Left lobe of liver (tissue), 2 donors: ENCODE results near the gene ZFAND3. TPM values are rescaled to one million over a fixed set of nuclear protein-coding genes. Genes with fewer than 3 reads are reported as not detected.

Source experiments
- ATAC-seq: fragments of 200-7000 bp; cut with Tn5 transposase; one replicate; pipeline ENCODE4 v1.9.1; 2020; ENCODE audit warnings: mild to moderate bottlenecking, moderate library complexity
- DNase-seq: peaks from one replicate; pipeline ENCODE4 v3.0.0-alpha.2; 2020; ENCODE audit warnings: low spot score
- total RNA-seq: library from RNA; stranded (reverse); gene quantifications from one replicate; pipeline ENCODE4 v1.2.1, GENCODE V29; 2021
- donor health status: DM: no; HTN: no; CAD: no; lungs with moderate emphysema.
- donor health status: DM: no; HTN: yes; CAD: no.

Gene ZFAND3
- total RNA-seq, 1 donor from 2014 or later = 41.0 TPM

DNA sequence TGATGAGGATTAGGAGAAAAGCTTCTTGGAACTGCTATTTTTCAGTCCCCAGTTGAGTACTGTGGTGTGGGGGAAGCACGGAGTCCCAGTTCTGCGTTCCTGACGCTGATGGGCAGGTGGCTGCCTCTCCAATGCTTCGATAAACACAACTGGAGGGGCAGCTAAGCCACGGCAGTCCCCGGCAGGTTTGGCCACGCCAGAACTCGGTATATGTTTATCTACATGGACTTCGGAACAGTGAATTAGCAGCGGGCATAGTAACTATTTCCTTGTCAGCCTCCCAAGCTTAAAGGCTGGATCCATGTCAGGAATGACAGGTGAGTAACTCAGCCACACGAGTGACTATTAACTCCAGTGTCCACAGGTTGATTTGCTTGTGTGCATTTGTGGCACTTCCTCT is 354.4 kb downstream of the ZFAND3 start:
- DNase-seq = no peak
- ATAC-seq = no peak

DNA sequence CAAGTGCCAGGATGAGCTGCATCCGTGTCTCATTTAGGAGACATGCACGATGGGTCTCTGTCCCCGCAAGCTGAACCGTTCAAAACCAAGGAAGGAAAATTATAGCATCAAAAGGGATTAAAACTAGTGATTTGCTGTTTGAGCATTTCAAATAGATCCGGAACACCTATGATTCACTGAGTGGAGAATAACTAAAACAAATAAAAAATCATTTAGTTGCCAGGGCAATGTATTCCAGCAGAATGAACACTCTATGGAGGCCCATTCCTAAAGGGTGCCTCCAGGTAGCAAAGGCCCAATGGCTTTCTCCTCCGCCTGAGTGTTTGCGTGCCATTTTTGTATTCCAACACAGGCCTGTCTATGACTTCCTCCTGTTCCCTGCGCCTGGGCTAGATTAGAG is 354.8 kb downstream of the ZFAND3 start:
- DNase-seq (no peak), ATAC-seq (no peak)

DNA sequence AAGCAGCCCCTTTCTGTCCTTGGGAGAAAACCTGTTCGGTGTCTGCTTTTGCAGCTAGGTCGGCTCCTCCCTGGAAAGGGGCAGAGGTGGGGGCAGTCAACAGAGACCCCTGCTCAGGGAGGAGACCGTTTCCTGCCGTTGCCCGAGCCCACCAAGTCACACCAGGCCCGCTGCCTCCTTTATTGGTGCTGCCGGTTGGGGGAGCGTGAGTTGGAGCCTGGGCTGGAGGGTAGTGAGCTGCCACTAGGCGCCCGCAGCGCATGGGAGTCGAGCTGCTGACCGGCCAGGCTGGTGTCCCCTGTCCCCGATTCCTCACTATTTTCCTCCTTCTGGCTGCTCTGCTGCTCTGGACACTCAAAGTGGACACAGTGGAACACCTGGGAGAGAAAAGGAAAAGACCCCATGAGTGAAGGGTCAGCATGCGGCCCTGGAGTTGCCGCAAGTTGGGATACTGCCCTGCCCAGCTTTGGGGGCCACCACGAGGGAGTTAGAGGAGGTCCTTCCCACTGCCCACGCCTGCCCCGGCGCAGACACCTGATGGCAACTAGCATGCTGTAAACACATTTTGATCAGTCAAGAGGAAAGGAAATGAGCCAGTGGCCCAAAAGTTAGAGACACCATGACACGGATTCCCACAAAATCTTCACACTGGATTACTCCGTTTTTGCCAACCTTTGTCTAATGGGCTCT is 355.4 kb downstream of the ZFAND3 start:
- ATAC-seq = no peak
- no peak for DNase-seq

DNA sequence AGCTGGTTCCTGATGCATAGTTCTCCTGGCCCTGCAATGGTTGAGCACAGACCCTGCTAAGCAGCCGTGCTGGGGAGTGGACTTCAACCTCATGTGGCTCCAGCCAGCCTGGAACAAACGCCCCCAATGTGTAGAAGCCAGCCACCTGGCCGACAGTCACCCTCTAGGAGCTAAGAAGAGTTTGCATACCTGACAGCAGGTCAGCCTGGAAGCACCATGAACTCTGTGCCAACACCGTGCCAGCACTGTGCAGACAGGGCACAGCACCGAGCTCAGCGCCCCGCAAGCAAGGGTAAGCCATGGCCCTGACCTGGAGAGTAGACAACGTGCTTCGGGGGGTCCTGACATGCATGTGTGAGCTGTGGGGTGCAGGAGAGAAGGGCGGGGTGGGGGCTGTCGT is 356.3 kb downstream of the ZFAND3 start:
- peak; percentile 33 for ATAC-seq
- DNase-seq = no peak

DNA sequence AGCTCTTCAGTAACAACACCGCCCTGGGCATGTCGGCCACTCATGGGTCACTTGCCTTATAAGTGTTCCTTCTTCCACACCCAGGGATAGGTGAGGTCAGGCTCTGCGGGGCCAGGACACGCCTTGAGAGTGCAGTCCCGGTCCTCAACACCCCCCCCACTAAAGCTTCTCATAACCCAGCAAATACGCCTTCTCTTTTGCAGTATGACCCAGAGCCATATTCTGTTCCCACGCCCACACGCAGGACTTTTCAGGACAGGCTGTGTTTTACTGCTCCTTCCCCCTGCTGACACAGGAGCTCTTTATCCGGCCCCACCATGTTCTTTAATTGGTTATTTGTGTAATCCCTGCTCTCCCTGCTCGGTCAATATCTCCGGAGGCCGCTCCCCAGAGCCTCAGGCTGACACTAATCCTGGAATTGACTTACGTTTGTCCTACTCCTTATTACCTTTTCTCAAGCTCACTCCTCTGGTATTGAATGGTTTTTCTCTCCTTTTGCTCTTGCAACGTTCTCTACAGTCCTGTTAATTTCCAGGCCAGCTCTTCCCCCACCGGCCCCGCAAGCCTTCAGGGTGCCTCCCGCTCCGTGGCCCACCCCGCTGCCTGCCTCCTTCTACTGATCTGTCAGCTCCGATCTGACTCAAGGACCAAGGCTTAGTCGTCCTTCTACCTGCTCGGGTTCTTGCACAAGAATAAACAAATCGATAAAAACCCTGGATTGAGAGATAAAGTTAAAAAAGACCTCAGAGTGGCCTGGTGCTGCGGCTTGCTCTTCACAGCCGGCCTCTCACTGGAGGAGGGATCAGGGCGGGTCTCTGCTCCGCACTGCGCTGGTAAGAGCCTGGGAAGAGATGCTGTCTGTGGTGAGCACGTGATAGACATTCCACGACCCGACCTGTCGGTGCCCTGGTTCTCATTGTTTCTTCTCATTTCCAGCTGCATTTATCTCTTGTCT is 357.5 kb downstream of the ZFAND3 start:
- DNase-seq = no peak
- peak; percentile 74 for ATAC-seq

DNA sequence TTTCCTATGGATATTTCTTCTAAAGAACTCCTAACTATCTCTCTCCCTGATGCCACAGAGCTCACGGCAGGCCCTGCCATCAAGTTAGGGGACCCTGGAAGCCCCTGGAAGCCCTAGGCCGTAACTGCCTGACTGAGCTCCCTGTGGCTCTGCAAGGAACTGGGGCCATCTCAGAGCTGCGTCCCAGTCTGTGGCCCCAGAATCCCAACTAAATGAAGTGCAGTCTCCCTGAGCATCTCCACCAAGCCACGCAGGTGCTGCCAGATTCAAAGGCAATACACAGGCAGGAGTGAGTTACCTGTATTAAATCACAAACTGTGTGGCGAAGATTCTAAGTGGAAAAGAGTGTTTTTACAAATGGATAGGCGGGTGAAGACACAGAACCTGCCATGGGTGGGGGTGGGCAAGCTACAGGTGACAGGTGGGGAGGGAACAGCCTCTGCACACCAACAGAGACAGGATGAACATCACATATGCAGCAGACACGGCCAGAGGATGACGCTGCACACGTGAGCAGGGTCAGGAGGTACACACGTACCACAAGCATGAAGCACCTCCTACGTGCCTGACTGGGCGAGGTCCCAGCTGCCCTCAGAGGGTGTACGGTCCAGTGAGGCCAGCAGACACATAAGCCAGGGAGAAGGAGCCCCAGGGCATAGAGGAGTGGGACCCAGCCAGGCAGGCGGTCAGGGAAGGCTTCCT is 358.5 kb downstream of the ZFAND3 start:
- DNase-seq (no peak), ATAC-seq (no peak)

DNA sequence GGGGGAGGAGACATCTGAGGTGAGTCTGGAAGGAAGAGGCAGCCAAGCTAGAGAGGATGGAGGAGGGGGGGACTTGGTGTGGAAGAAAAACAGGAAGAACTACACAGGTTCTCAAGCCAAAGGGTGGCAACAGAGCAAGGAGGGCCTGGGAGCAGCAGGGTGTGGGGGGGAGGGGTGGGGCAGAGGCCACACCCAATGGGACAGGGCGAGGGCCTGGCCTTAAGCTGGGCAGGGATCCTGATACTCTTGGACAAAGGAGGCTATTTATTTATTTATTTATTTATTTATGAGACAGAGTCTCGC is 359.0 kb downstream of the ZFAND3 start:
- DNase-seq (no peak), ATAC-seq (no peak)

DNA sequence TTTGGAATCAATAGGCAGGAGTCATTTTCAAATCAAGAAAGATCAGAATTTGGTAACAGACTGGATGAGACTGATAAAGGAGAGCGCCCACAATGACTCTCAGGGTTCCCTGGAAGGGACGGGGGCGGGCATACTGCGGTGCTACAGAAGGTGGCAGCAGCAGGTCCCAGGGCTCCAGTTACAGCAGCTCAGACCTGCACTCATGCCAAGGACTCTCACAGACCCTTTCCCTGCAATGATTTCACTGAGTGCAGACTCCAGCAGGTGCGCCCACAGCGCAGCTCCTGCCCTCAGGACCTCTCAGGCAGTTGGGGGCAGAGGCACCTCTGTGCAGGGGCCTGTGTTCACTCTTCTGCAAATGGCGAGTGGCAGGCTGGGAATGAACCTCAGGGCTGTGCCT is 359.8 kb downstream of the ZFAND3 start:
- DNase-seq = peak; percentile 15
- no peak for ATAC-seq

DNA sequence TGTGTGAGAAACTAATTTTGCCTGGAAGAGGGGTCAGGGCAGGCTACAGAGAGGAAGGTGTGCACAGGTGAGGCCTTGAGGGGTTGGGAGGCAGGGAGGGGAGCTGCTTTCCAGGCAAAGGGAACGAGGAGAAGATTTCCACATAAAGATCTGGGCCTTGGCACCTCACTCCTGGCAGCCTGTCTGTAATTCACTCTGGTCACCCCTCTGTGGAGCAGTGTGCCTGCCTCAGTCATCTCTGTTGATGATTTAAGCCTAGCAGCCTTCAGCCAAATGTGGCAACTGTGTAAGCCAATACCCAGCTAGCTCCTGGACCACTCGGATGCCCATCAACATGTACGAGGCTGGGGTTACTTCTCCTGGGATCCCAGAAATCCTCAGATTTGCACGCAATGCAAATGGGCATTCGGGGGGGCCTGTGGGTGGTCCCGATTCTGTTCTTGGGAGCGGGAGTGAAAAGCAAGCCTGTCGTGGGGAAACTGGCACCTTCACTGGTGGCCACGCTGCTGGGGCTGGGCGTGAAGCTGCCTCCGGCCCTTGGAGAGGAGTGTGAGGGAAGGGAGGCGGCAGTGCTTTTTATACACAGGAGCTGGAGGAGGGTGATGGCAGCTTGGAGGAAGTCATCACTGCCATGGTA is 360.4 kb downstream of the ZFAND3 start:
- DNase-seq (no peak), ATAC-seq (no peak)

DNA sequence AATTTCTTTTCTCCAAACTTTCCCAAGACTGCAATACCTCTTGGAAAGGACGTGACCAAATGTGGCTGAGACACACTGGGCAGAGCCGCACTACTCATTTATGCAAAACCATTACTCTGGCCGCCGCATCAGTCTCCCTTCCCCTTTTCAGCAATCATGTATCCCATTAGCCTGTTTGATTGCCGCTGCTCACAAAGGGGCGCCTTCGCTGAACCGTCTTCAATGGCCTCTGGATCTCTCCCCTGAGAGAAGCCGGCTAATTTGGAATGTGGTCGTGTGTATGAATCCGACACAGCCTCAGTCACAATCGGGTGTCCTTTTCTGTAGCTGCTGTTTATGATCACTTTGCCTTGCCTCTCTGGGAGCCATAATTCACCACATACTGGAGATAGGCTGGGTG is 361.1 kb downstream of the ZFAND3 start:
- ATAC-seq = no peak
- no peak for DNase-seq

DNA sequence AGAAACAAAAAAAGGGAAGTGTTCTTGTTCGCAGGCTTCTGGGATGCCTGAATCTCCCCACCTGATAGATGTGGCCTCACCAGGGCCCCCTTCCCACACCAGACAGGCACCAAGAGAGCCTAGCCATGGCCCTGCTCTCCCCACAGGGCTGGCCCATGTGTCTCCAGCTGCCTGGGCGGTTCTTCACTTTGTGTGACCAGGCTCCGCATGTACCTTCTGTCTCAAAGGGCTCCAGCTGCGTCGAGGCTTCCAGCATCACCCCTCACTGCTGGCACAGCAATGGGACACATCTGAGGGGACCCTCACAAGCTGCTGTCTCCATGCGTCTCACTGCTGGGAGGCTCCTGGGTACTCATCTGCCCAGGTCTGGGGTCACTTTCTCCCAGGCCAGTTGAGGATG is 362.9 kb downstream of the ZFAND3 start:
- ATAC-seq = no peak

DNA sequence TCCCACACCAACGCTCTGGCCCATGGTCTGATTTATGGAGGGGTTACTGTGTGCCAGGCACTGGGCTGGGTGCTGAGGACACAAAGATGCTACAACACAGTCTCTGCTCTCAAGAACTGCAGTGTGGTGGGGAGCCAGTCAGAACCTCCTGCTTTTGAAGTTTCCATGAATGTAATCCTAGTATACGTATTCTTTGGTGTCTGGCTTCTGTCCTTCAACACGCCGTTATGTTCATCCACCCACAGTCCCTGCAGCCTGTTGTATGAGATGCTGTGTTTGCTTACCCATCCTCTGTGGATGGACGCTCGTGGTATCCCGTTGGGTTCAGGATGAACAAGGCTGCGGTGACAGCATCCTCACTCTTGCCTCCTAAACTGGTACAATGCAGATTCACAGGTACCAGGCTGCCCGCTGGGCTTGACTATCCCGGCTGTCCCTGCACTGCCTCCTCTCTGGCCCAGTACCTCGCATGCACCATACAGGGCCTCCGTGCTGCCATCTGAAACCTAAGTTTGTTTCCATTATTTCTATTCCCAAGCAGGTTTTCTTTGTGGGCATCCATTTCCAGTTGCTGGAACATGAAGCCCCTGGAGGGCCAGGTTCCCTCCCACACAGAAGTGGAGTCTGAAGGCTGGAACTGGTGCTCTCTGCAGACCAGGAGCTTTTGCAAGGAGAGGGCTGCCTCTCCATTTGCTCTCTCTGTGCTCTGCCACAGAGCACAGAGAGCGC is 364.5 kb downstream of the ZFAND3 start:
- DNase-seq (no peak), ATAC-seq (no peak)

More for the DNA sequence above, 362.9 kb downstream of the ZFAND3 start:
- no peak for DNase-seq

DNA sequence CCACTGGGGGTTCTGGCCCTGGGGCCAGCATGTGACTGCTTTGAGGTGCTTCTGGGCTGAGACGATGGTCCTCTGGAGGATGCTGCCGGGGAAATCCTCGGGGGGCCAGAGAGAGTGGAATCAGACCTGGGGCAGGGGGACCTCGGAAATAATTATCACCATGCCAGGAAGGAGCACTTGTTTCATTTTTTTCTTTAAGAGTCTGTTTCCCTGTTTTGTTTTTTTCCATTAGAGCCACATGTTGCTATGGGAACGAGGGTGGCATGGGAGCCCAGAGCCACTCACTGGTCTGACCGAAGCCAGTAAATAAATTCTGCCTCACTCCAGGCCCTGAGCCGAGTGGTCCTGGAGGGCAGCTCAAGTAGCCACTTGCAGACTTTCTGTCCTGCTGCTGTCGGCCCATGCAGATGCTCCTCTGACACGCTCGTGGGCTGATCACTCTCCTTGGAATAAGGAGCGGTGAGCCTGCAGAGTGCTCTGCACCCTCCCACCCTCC is 365.1 kb downstream of the ZFAND3 start:
- ATAC-seq (no peak), DNase-seq (no peak)

DNA sequence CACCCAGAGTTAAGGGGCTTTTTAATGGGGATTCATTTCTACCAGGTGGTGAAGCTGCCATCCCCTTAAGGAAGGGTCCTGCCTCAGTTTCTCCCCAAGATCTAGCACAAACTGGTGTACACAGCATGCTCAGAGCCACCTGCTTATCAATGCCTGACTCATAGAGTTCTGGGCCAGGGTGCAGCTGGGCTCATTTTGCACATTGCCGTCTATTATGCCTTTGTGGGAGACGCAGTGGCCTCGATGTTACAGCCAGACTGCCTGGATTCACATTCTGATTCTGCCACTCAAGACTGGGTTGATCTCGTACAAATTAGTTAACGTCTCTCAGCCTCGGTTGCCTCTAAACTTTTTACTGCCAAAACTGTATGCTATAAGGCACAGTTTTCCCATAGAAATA is 365.7 kb downstream of the ZFAND3 start:
- DNase-seq = no peak

DNA sequence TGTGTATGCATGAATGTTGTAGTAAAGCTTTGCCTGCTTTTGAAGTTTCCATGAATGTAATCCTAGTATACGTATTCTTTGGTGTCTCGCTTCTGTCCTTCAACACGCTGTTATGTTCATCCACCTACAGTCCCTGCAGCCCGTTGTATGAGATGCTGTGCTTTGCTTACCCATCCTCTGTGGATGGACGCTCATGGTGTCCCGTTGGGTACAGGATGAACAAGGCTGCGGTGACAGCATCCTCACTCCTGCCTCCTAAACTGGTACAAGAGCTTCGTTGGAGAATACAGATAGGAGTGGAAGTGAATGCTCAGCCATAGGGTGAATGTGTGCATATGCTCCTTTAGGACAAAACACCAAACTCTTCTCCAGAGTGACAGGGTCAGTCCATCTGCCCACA is 366.2 kb downstream of the ZFAND3 start:
- DNase-seq (no peak), ATAC-seq (no peak)

More for the DNA sequence above, 365.7 kb downstream of the ZFAND3 start:
- ATAC-seq = no peak

DNA sequence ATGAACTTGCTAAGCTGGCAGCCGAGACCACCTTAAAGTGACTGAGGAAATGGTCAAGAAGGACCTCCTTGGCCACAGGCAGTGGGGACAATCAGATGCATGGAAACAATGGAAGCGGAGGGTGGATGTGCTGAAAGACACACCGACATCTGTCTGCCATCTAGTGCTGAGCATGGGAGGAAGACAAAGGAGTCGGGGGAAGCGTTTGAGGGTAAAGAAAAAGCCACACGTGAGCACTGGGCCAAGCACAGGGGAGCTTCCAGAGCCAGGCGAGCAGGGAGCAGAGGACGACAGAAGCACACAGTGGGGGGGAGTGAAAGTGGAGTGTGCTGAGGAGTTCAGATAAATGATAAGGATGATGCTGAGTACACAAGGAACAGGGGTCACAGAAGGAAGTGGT is 367.8 kb downstream of the ZFAND3 start:
- DNase-seq (no peak), ATAC-seq (no peak)

DNA sequence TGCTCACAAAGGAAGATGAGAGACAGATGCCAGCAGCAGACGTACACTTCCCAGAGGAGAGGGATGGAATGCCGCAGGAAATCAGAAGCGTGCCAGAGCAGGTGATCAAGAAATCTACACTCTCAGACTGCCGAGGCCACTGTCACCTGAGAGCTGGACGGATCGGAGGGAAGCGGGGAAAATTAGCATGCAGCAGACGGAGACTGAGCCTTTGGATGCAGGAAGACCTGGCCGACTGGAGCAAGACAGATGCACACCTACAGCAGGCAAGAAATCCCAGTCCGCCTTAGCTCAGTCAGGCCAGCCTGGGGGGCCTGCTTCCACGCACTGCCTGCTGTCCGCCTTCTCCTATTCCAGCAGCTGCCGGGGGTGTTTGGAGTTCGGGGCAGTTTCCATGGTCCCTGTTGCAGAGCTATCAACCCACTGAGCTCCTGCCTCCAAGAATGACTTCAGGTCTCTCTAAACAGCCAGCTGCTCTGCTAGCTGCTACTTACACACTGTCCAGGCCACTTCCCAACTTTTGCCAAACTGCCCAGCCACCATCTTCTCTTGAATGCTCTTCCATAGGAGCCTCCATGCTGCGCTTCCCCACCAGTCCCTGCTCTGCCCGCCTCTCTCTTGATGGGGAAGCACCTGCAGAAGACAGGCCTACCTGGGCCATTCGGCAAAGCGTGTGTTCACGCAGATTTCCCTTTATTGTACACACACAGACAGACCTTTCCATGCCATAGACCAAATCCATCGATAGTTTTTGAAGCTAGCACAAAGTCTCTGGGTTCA is 368.5 kb downstream of the ZFAND3 start:
- DNase-seq = peak; percentile 11
- ATAC-seq = no peak

DNA sequence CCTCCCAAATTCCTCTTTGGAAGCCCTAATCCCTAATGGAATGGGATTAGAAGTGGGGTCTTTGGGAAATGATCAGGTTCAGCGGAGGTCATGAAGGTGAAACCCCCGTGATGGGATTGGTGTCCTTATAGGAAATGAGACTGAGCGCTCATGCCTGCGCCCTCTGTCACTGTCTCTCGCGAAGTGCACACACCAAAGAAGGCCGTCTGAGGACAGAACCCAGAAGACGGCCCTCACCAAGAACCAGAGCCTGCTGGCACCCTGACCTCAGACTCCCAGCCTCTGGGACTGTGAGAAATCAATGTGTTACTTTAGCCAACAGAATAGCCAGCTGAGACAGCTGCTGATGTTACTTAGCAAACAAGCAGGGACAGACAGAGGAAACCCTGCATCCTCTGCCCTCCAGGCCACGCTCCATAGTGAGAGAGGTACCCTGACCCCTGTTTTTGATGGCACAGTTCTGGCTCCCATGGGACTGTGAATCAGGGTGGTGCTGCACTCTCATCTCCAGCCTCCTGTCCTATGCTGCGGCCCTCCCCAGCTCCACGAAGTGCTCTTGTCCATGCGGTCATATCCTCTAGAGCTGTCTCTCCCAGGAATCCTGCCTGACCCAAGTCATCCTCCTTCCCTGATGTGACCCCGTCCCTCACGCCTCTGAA is 369.3 kb downstream of the ZFAND3 start:
- ATAC-seq (no peak), DNase-seq (peak; percentile 23)

DNA sequence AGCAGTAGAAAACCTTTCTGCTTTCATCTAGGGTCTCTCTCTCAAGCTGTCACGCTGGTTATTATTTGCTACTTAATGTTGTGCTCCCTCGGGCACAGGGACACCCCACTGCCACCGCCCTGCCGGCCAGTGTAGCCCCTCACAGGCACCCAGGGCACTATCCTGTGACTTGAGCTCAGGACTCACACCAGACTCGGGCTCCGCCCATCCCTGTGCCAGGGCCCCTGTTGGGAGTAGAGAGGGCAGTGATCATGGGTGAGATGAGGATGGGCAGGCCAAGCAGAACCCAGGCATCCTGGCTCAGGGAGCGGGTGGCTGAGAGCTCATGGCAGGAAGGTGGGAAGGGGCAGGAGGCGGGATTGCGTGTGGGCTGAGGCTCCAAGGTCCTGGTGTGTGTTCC is 371.9 kb downstream of the ZFAND3 start:
- ATAC-seq = no peak

More for the DNA sequence above, 371.9 kb downstream of the ZFAND3 start:
- DNase-seq = no peak
